Suprapubic skin (tissue), 4 donors: Measurements from ENCODE around the gene RWDD4. TPM values are rescaled to one million over a fixed set of nuclear protein-coding genes. Genes with fewer than 3 reads are reported as not detected.

Experiments used
- DNase-seq, 2 donors: peaks; one replicate each; pipeline ENCODE4 v3.0.0-alpha.2; 2019; ENCODE audit warnings: low spot score in 2 of 2
- H3K27ac ChIP-seq: fragments of 200-600 bp; sonication (generic); one replicate; pipeline ENCODE4 v1.5.1; 2019
- H3K27me3 ChIP-seq: fragments of 200-600 bp; sonication (generic); one replicate; pipeline ENCODE4 v1.5.1; 2019
- H3K36me3 ChIP-seq: fragments of 200-600 bp; sonication (generic); one replicate; pipeline ENCODE4 v1.5.1; 2019
- H3K4me1 ChIP-seq: fragments of 200-600 bp; sonication (generic); one replicate; pipeline ENCODE4 v1.5.1; 2019
- H3K4me3 ChIP-seq: fragments of 200-600 bp; sonication (generic); one replicate; pipeline ENCODE4 v1.5.1; 2019; ENCODE audit warnings: mild to moderate bottlenecking
- H3K9me3 ChIP-seq: fragments of 200-600 bp; sonication (generic); one replicate; pipeline ENCODE4 v1.5.1; 2019
- CTCF ChIP-seq, 2 donors: fragments of 200-600 bp in 1 of 2; fragments of 450-650 bp in 1 of 2; sonication (generic) in 1 of 2; IDR thresholded peaks; one replicate each; pipeline ENCODE4 v1.5.1; 2016 to 2019; ENCODE audit warnings: antibody characterized with exemption in 2 of 2, mild to moderate bottlenecking in 1 of 2, moderate library complexity in 1 of 2
- EP300 ChIP-seq: sonication (generic); formaldehyde crosslinking; IDR thresholded peaks from one replicate; pipeline ENCODE4 v1.6.1; 2017; ENCODE audit warnings: antibody characterized with exemption
- POLR2A ChIP-seq, 2 donors: fragments of 450-650 bp; IDR thresholded peaks; one replicate each; pipeline ENCODE4 v1.6.1; 2017; ENCODE audit warnings: antibody characterized with exemption in 2 of 2, mild to moderate bottlenecking in 2 of 2, moderate library complexity in 2 of 2
- POLR2AphosphoS5 ChIP-seq, 3 donors: sonication (generic); formaldehyde crosslinking; IDR thresholded peaks; one replicate each; pipeline ENCODE4 v1.6.1; 2017; ENCODE audit warnings: antibody characterized with exemption in 3 of 3
- WGBS: methylation state at CpG from one replicate; pipeline ENCODE4 v1.1.5; 2018; 5-methylcytosine and 5-hydroxymethylcytosine counted together
- total RNA-seq, 4 donors: library from RNA; depleted of rRNA; stranded (reverse); fragments of >200 nt; gene quantifications; one replicate each; pipeline ENCODE4 v1.1.0, GENCODE V29; 2016

RWDD4 gene
- total RNA-seq, 4 donors from 2014 or later: 18.6 to 25.3 (median 21.6) TPM

- no peak for DNase-seq
- TF ChIP-seq POLR2AphosphoS5 (IDR thresholded peaks at IDR 0.05): no peak
- TF ChIP-seq CTCF (IDR thresholded peaks at IDR 0.05): no peak
- TF ChIP-seq EP300: no peak
- TF ChIP-seq POLR2A (IDR thresholded peaks at IDR 0.05): no peak
- Histone ChIP-seq H3K4me1 (peaks cover 31% of the 10 kb centered on the region), H3K4me3 (peak overlapping the region; percentile 80), H3K36me3 (peaks cover 19% of the 10 kb centered on the region), H3K27ac (no peak overlapping the region), H3K27me3 (no peaks in the 10 kb centered on the region), H3K9me3 (no peaks in the 10 kb centered on the region)
- 66% methylated on average over 3 of the region's 3 CpGs for WGBS
Measured at GRCh38 chr4:183657564-183657963, 1.4 kb downstream of the RWDD4 start.

DNA sequence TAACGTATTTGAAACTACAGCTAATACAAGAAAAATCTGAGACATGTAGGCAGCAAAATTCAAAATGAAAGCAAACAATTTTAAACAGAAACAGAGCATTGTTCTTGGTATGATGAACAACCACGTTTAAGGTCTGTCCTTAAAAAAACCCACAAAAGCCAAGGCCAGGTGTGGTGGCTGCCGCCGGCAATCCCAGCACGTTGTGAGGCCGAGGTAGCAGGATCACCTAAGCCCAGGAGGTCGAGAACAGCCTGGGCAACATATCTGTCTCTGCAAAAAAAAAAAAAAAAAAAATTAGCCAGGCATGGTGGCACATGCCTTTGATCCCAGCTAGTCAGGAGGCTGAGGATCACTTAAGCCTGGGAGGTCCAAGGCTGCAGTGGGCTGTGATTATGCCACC is 13.7 kb downstream of the RWDD4 start:
- DNase-seq: no peak
- no peaks in the 10 kb centered on the region for H3K4me1 ChIP-seq
- H3K27ac ChIP-seq: no peak overlapping the region
- TF ChIP-seq POLR2AphosphoS5 (IDR thresholded peaks at IDR 0.05) (no peak), CTCF (IDR thresholded peaks at IDR 0.05) (no peak), POLR2A (IDR thresholded peaks at IDR 0.05) (no peak), EP300 (no peak)
- H3K36me3 ChIP-seq: peaks cover 60% of the 10 kb centered on the region
- no peak overlapping the region for H3K4me3 ChIP-seq
- H3K27me3 ChIP-seq: no peaks in the 10 kb centered on the region
- 85% methylated on average over 7 of the region's 7 CpGs for WGBS
- H3K9me3 ChIP-seq: no peaks in the 10 kb centered on the region

GRCh38 chr4:183639291-183639690 is 19.7 kb downstream of the RWDD4 start:
- H3K36me3 ChIP-seq: peaks cover 3% of the 10 kb centered on the region
- no peaks in the 10 kb centered on the region for H3K9me3 ChIP-seq
- no peak overlapping the region for H3K27ac ChIP-seq
- TF ChIP-seq EP300: no peak
- no peak for TF ChIP-seq POLR2A (IDR thresholded peaks at IDR 0.05)
- no peak for TF ChIP-seq CTCF (IDR thresholded peaks at IDR 0.05)
- 74% methylated on average over 3 of the region's 3 CpGs for WGBS
- DNase-seq: no peak
- no peaks in the 10 kb centered on the region for H3K27me3 ChIP-seq
- H3K4me3 ChIP-seq: no peak overlapping the region
- H3K4me1 ChIP-seq: peaks cover 6% of the 10 kb centered on the region

DNA sequence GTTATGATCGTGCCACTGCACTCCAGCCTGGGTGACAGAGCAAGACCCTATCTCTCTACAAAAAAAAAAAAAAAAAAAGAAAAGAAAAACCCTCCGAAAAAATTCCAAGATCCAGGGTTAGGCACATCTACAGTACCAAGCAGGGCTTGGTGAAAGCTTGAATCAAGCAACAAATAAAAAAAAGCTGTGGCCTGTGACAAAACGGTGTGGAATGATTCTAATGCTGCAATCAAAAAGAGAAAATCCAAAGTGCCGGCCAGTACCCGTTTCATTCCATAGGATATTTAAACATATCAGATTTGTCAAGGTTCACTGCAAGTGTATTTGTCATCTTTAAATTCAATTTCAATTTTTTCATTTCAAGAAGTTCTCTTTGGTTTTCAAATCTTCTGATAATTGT is 20.5 kb downstream of the RWDD4 start:
- TF ChIP-seq POLR2A (IDR thresholded peaks at IDR 0.05) (no peak), POLR2AphosphoS5 (IDR thresholded peaks at IDR 0.05) (no peak), EP300 (no peak), CTCF (IDR thresholded peaks at IDR 0.05) (no peak)
- DNase-seq: no peak
- Histone ChIP-seq H3K9me3 (no peaks in the 10 kb centered on the region), H3K4me3 (no peak overlapping the region), H3K4me1 (peaks cover 6% of the 10 kb centered on the region), H3K27me3 (no peaks in the 10 kb centered on the region), H3K36me3 (no peaks in the 10 kb centered on the region), H3K27ac (no peak overlapping the region)
- WGBS: 79% methylated on average over 5 of the region's 5 CpGs

DNA sequence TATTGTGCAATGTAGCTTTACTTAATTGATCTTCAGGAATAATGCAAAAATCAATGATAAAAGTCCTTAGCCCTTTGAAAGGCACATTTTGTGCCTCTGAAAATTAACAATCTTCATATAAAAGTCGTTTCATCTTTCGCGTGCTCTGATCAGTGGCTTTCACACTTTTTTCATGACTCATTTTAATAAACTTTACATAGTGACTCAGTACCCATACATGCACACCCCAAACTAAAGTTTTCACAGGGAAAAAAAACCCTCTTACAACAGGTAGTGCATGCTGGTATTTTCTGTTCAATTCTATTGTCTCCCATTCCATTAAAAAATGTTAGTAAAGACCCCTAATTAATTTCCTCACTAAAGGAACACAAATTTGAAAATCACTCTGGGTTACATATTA is 21.5 kb downstream of the RWDD4 start:
- Histone ChIP-seq H3K27ac (no peak overlapping the region), H3K36me3 (no peaks in the 10 kb centered on the region), H3K4me1 (peaks cover 6% of the 10 kb centered on the region), H3K9me3 (no peaks in the 10 kb centered on the region), H3K27me3 (no peaks in the 10 kb centered on the region), H3K4me3 (no peak overlapping the region)
- TF ChIP-seq POLR2A (IDR thresholded peaks at IDR 0.05) (no peak), EP300 (no peak), CTCF (IDR thresholded peaks at IDR 0.05) (no peak), POLR2AphosphoS5 (IDR thresholded peaks at IDR 0.05) (no peak)
- 44% methylated on average over 3 of the region's 3 CpGs for WGBS
- DNase-seq: no peak
